GM19397 (cell line): ENCODE results near the gene GPR15LG.
"Not testable (repeated sequence)": the region's sequence is repeated elsewhere in the genome, so short reads cannot be mapped to it uniquely, and the experiment has no call there.

Experiments used
- ATAC-seq: cut with Tn5 transposase; IDR thresholded peaks from one replicate; pipeline ENCODE4 v1.9.1; 2021; ENCODE audit warnings: mild to moderate bottlenecking, moderate library complexity; ENCODE audit not compliant: unreplicated experiment

GPR15LG gene

DNA sequence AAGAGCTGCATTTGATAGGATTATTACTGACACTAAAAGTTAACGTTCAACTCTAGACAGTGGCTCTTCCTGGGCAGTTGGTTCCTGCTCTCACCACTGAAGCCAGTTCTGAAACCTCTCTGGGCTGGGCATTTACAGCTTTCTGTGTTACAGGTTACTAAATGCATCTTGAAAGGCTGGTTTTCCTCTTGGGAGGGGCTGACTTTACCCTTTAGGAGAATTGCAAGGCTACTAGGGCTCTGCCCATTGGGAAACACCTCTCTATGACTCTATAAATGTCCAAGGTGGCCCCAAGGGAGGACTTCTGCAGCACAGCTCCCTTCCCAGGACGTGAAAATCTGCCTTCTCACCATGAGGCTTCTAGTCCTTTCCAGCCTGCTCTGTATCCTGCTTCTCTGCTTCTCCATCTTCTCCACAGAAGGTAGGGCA, at the start of gene GPR15LG:
GPR15LG (plus strand) TSS at position 301 of the 429 bp plus-strand sequence; CDS start at position 352, 51 bp downstream.
- ATAC-seq = no peak

DNA sequence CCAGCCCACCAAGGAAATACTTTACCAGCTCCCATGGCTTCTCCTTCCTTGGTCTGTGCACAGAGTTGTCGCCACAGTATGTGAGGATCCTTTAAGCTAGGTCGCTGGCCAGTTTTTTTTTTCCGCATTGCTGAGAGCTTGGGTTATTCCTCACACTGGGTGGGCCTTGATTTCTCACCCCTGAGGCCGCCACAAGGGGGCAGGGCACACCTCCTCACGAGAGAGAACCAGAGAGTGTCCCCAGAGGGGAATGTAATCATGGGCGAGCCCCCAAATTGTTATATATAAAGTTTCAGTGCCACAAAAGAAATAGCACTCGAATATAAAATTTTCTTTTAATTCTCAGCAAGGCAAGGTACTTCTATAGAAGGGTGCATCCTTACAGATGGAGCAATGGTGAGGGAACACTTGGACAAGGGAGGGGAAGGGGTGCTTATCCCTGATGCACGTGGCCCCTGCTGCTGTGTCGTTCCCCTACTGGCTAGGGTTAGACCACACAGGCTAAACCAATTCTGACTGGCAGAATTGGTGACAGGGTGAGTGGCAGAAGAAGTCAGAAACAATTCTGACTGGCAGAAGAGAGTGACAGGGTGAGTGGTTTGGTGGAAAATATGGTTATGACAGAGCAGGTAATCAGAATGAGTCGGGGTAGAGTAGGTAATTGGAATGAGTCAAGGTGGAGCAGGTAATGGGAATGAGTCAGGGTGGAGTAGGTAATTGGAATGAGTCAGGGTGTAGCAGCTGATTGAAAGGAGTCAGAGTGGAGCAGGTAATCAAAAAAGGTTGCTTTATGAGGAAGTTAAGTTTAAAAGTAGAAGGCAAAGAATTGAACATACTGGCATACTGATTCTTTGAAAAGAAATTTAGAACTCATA, 47.5 kb upstream of the GPR15LG start:
- not testable (repeated sequence) for ATAC-seq

DNA sequence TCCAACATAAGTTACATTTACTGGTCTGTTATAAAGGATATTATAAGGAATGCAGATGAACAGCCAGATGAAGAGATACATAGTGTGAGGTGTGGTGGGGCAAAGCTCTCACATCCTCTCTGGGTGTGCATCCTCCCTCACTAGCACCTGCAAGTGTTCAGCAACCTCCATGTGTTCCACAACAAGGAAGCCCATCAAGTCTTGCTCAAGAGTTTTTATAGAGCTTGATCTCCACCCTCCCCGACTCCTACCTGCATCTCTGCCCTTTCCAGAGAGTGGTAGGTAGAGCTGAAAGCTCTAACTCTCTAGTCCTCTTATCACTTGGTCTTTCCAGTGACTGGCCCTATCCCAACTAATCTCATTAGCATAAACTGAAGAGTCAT, 46.8 kb upstream of the GPR15LG start:
- no peak for ATAC-seq

DNA sequence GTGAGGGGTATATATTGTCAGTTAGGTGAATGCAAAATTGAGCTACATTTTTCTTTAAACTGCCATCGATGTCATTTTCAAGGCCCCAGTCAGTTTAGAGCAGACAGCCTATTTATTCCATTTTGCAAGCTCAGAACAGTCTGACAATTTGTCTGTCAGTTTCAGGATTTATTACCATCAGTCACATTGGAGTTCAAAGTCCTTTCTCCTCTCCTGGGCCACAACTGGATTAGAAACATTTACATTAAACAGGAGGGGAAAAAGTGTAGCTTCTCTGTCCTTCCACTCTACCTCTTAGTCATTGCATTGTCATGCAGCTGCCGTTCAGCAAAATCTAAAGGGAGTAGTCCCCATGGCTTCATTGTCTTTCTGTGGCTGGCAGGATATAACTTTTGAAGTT, 37.8 kb upstream of the GPR15LG start:
- no peak for ATAC-seq

DNA sequence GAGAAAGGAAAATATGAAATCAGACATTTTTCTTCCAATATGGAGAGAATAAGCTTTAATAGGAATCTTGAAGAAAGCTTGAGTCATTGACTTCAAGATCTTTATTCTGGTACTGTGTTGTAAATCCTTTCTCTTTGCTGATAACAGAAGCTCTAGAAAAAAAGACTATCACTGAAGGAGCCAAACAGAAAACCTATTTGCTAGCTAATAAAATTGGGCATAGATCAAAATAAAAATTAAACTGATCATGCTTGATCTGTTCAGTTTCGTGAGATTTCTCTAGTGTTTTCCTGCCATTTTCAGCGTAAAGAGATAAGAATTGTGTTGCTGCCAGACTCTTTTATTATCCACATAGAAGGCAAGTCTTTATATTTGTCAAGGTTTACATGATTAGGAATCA, 35.8 kb upstream of the GPR15LG start:
- no peak for ATAC-seq

DNA sequence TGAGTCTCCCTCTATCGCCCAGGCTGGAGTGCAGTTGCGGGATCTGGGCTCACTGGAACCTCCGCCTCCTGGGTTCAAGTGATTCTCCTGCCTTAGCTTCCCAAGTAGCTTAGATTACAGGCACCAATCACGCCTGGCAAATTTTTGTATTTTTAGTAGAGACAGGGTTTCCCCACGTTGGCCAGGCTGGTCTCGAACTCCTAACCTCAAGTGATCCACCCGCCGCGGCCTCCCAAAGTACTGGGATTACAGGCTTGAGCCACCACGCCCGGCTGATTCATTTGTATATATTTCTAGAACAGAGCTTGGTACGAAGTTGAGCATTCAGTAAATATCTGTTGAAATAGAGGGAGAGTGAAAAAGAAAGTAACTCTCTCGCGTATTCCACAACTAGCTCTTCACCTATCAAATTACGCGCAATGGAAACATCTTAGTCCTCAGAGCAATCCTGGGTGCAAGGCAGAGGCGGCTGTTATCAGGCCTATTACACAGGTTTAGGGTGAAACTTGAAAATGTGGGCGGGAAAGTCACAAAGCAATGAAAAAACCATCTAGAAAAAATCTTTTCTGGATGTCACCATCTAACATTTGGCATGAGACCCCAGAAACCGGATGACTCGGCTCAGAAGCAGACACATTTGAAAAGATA, 35.0 kb upstream of the GPR15LG start:
- ATAC-seq = no peak

DNA sequence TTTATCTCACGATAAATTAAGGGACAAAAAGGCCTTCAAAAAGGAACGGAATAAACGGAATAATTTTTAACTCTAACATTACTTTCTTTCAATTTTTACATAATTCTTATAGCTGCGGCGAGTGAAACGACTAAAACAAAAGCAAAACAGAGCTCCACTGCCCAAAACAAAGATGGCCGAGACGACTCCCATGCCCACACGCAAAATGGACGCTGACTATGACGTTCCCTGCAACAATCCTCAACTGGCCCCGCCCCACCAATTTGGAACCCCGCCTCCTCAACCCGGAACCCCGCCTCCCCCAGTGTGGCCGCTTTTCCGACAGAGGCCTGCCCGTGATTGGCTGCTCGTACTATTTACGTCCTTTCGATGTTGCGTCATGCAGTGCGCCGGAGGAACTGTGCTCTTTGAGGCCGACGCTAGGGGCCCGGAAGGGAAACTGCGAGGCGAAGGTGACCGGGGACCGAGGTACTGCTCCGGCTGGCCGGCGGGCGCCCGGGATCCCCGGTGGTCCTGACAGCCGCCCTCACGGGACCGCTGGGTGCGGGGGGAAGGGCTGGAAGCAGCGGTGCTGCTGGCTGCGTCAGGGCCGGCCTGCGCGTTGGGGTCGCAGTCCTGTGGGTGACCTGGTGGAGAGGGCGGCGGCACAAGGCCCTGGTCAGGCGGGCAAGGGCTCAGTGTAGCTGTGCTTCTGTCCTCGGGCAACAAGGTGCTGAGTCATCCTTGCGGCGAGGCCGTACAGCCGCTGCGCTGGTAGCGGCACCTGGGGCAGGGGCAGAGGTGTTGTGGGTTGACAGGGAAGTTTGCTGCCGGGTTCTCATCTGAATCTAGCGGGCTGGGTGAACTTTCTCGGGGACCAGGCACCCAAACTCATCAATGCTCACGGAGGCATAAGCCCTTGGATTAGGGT, 34.2 kb upstream of the GPR15LG start, which contains the start of gene GHITM:
GHITM (plus strand) TSS at position 384 of the 910 bp plus-strand sequence. CDS start 1,992 bp downstream, outside the sequence.
- ATAC-seq = peak; percentile 99

DNA sequence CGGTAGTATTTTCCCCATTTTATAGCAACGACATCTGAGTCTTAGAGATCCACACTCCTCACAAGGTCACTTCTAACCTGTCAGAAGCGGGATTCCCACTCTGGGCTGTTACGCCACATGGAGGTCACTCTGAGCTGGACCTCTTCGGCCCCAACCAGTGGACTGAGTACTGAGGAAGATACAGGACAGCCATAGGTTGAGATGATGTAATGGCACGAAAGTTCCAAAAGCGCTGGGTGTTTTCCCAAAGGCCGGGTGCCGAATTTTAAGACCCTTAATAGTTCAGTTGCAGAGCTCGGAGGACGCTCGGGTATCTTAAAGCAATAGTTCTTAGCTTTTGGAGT, 33.6 kb upstream of the GPR15LG start:
- no peak for ATAC-seq

DNA sequence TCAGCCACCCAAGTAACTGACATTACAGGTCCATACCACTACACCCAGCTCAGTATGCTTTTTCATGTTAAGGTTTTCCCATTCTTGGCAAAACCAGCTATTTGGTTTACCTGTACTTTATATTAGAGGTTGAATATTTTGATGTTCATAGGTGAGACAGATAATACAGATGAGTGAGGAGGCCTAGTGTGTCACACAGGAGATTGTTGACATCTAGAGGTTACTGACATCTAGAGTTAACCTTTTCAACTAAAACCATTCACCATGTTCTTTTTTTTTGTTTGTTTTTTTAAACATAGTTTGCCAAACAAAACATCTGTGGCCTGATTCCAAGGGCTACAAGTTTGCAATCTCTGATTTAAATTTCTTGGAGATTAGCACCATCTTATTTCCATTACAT, 26.3 kb upstream of the GPR15LG start:
- no peak for ATAC-seq

DNA sequence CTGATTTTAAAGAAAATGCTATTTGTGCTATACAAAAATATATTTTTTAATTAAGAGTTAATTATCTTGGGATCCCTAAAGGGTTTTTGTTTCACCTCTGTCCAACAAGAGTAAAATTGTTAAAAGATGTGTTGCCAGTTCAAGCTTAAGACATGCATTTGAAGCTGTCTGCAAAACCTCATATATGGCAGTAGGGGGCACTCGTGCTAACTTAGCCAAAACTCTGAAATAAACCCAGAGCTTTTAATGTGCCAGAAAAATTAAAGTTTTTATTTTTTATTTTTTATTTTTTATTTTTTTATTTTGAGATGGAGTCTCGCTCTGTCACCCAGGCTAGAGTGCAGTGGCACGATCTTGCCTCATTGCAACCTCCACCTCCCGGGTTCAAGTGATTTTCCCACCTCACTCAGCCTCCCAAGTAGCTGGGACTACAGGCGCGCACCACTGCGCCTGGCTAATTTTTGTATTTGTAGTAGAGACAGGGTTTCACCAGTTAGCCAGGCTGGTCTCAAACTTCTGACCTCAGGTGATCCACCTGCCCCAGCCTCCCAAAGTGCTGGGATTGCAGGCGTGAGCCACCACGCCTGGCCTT, 25.5 kb upstream of the GPR15LG start:
- ATAC-seq = not testable (repeated sequence)

DNA sequence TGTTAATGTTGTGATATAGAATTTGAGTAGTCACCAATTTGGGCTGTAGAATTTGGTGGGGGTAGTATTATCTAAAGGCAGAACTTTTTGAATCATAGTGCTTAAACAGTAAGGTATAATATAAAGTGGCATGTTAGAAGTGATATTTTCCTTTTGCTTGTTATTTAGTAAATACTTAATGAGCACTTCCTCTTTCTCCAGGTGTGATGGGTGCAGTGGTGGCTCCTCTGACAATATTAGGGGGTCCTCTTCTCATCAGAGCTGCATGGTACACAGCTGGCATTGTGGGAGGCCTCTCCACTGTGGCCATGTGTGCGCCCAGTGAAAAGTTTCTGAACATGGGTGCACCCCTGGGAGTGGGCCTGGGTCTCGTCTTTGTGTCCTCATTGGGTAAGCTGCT, 23.7 kb upstream of the GPR15LG start:
- ATAC-seq = no peak

DNA sequence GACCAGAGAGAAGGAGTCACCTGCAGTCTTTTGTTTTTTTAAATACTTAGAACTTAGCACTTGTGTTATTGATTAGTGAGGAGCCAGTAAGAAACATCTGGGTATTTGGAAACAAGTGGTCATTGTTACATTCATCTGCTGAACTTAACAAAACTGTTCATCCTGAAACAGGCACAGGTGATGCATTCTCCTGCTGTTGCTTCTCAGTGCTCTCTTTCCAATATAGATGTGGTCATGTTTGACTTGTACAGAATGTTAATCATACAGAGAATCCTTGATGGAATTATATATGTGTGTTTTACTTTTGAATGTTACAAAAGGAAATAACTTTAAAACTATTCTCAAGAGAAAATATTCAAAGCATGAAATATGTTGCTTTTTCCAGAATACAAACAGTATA, 20.8 kb upstream of the GPR15LG start:
- ATAC-seq = no peak

DNA sequence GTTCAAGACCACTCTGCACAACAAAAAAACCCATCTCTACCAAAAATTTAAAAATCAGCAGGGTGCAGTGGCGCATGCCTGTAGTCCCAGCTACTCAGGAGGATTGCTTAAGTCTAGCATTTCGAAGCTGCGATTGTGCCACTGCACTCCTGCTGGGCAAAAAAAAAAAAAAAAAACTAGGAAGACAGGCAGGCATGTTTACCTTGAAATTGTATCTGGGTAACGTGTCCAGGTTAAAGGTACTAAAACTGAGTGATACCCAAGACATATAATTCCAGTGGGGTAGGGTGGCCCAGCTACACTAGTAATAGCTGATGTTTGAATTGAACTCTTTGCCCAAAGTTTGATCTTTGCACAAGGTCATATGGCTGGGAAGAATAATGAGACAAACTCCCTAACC, 18.1 kb upstream of the GPR15LG start:
- no peak for ATAC-seq

DNA sequence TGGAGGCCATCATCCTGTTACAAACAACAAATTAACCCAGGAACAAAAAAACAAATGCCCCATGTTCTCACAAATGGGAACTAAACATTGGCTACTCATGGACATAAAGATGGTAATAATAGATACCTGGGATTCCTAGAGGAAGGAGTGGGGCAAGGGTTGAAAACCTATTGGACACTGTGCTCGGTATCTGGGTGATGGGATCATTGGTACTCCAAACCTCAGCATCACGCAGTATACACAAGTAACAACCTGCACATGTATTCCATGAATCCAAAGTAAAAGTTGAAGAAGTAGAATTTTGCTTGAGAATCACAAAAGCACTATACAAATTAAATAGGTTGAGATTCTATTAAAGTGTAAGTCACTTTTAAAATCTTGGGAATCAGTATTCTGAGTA, 17.6 kb upstream of the GPR15LG start:
- no peak for ATAC-seq

DNA sequence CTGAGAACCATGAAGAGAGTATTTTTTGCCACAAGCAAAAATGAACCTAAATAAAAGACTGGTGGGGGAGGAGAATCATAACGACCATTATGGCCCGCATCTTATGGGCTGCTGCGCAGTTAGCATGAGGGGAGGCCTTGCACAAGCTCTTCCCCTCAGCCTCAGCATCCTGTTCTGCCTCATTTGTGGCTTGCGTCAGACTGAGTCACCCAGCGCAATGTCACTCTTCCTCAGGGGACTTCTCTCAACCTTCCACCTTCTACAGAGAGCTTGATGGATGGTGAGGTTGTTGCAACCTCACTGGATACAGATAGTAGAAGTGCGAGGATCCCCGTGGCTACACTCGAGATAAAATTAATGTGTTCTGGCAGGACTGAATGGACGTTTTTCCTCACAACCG, 16.8 kb upstream of the GPR15LG start:
- ATAC-seq = no peak

DNA sequence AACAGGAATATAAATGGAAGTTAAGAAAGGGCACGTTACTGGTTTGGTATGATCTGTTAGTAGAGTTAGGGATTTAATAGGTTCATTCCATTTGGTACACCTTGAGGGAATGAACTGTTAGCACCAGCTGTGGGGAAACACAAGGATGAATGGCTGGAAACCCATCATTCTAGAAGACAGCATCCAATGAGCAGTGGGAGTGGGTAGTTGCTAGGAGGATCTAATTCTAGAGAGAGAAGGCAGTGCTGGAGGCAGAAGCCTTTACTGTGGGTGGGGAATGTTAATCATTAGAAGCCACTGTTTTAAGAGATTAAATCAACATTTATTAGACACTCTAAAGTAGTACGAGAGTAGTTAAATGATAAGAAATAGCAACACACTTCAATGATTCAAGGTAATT, 15.5 kb upstream of the GPR15LG start:
- no peak for ATAC-seq

DNA sequence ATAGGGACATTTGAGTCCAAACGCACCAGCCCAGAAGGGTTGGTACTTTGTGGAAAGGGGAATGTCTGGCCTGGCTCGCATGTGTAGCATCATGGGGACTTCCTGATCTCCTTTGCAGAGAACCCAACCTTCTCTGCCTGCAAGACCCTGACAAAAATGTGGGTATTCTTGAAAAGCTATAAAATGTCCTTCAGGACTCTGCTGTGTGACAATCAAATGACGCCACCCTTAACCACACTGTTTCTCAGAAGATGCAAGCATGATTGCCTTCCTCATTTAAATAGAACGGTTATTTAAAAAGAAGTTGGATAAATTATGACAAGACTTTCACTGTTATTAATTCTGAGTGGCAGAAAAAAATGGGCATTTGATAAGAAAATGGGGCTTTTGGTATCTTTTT, 15.1 kb upstream of the GPR15LG start:
- no peak for ATAC-seq

DNA sequence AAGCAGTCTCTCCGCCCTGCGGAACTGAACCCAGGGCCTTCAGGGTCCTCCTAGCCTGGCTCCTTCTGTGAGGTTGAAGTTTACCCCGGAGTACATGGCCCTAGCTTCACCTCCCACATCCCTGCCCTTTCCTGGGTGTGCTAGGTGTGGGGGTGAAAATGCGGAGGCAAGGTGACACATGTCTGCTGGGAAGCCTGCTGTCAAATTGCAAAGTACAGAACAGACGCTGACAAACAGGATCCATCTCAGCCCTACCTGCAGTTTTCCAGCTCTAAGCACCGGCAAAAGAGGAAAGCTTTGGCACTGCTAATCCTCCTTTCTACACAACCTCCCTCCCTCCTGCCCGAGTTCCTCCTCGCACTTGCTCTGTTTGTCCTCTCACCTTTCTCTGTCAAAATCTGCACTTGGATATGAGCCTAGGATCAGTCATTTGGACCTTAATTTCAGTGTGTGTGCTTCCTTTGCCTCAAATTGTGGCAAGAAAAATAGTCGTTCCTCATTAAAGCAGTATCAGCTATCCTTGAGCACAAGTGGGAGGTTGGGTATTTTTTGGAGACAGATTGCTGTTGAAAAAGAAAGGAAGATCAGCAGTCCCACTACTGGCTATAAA, 14.4 kb upstream of the GPR15LG start:
- no peak for ATAC-seq

DNA sequence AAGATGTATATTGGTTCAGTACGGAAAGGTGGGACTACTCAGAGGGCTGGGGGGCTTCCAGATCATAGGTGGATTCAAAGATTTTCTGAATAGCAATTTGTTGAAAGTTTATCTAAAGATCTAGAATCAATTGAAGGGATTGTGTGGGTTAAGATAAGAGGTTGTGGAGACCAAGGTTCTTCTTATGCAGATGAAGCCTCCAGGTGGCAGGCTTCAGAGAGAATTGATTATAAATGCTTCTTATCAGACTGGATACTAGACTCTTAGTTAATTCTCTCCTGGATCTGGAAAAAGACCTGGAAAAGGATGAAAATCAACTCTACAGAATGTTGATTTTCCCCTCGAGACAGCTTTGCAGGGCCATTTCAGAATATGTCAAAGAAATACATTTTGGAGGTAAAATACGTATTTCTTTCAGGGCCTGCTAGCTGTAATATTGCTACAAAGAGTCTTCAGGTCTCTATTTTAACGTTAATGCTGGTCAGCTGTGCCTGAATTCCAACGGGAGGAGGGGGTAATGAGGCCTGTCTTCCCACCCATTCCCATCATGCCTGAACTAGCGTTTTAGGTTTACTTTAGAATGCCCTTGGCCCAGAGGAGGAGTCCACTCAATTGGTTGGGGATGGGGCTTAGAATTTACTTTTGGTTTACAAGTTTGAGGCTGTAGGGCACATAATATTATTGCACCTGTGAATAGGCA, 12.8 kb upstream of the GPR15LG start:
- ATAC-seq = no peak

DNA sequence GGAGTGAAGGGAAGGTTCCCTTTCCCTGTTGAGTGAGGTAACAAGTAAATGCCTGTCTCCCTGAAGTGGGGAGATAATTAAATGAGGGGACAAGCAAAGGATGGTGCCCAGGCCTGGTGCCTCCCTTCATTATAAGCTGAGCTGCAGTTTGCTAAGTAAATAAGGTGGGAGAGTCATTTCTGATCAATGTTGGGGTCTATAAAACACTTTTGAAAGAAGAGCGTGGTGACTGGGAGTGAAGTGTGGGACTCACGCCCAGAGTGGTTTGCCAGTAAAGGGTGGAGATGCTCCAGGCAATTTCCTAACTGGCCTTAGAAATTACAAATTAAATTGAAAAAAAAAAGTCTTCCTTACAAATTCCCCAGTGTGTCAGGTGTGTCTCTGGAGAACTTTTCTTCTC, 9.6 kb upstream of the GPR15LG start:
- no peak for ATAC-seq
